Renal pelvis (tissue), 12 donors: ENCODE measurements around the gene RSPRY1. TPM values are rescaled to one million over a fixed set of nuclear protein-coding genes. Genes with fewer than 3 reads are reported as not detected.
A peak's percentile ranks its signal among the peaks of the same experiment; 100 is the strongest.

Experiments
- DNase-seq: peaks from one replicate; pipeline ENCODE4 v3.0.0-alpha.2; 2013
- long read RNA-seq, 16 experiments: transcript quantifications; one replicate each; lab custom pipeline, GENCODE V29; 2026
- polyA plus RNA-seq, 3 donors: library from polyadenylated mRNA; unstranded; fragments of 120-200 nt; gene quantifications; one replicate each; pipeline ENCODE4 v1.2.1, GENCODE V29; 2013; ENCODE audit not compliant: insufficient read length in 3 of 3

Gene RSPRY1
- 10 to 100 TPM; 44.2 to 50.3 (median 44.7) TPM for polyA plus RNA-seq
- long read RNA-seq, donor 1, transcript RSPRY1-201 (15 exons, 3,547 nt): major isoform, 6 of 7 reads
- long read RNA-seq, donor 1, partial matches to known transcripts: 0 of 7 reads
- long read RNA-seq, donor 1, other reads (novel, unspliced or antisense): 0 of 7 reads
- long read RNA-seq, donor 2, transcript RSPRY1-201 (15 exons, 3,547 nt): major isoform, 8 of 73 reads
- long read RNA-seq, donor 2, partial matches to known transcripts: 21 of 73 reads
- long read RNA-seq, donor 2, other reads (novel, unspliced or antisense): 44 of 73 reads
- long read RNA-seq, donor 3, partial matches to known transcripts: 8 of 11 reads
- long read RNA-seq, donor 3, other reads (novel, unspliced or antisense): 0 of 11 reads
- long read RNA-seq, donor 4, transcript RSPRY1-201 (15 exons, 3,547 nt): major isoform, 6 of 13 reads
- long read RNA-seq, donor 4, partial matches to known transcripts: 6 of 13 reads
- long read RNA-seq, donor 4, other reads (novel, unspliced or antisense): 0 of 13 reads
- long read RNA-seq, donor 5, partial matches to known transcripts: 5 of 9 reads
- long read RNA-seq, donor 5, other reads (novel, unspliced or antisense): 0 of 9 reads
- long read RNA-seq, donor 6, transcript RSPRY1-201 (15 exons, 3,547 nt): major isoform, 13 of 24 reads
- long read RNA-seq, donor 6, partial matches to known transcripts: 8 of 24 reads
- long read RNA-seq, donor 6, other reads (novel, unspliced or antisense): 0 of 24 reads
- long read RNA-seq, donor 7, transcript RSPRY1-201 (15 exons, 3,547 nt): major isoform, 12 of 13 reads
- long read RNA-seq, donor 7, partial matches to known transcripts: 0 of 13 reads
- long read RNA-seq, donor 7, other reads (novel, unspliced or antisense): 0 of 13 reads
- long read RNA-seq, donor 8, partial matches to known transcripts: 7 of 10 reads
- long read RNA-seq, donor 8, other reads (novel, unspliced or antisense): 0 of 10 reads
- long read RNA-seq, donor 9, partial matches to known transcripts: 9 of 14 reads
- long read RNA-seq, donor 9, other reads (novel, unspliced or antisense): 0 of 14 reads
- long read RNA-seq, donor 10, transcript RSPRY1-201 (15 exons, 3,547 nt): major isoform, 6 of 59 reads
- long read RNA-seq, donor 10, partial matches to known transcripts: 51 of 59 reads
- long read RNA-seq, donor 10, other reads (novel, unspliced or antisense): 0 of 59 reads
- long read RNA-seq, donor 11, partial matches to known transcripts: 0 of 3 reads
- long read RNA-seq, donor 11, other reads (novel, unspliced or antisense): 0 of 3 reads
- long read RNA-seq, donor 12, transcript RSPRY1-201 (15 exons, 3,547 nt): major isoform, 6 of 22 reads
- long read RNA-seq, donor 12, partial matches to known transcripts: 15 of 22 reads
- long read RNA-seq, donor 12, other reads (novel, unspliced or antisense): 0 of 22 reads
- long read RNA-seq, donor 13, partial matches to known transcripts: 0 of 4 reads
- long read RNA-seq, donor 13, other reads (novel, unspliced or antisense): 0 of 4 reads
- long read RNA-seq, donor 14: 0 reads
- long read RNA-seq, donor 15: 0 reads
- long read RNA-seq, donor 16, transcript RSPRY1-201 (15 exons, 3,547 nt): major isoform, 9 of 42 reads
- long read RNA-seq, donor 16, partial matches to known transcripts: 33 of 42 reads
- long read RNA-seq, donor 16, other reads (novel, unspliced or antisense): 0 of 42 reads

DNA sequence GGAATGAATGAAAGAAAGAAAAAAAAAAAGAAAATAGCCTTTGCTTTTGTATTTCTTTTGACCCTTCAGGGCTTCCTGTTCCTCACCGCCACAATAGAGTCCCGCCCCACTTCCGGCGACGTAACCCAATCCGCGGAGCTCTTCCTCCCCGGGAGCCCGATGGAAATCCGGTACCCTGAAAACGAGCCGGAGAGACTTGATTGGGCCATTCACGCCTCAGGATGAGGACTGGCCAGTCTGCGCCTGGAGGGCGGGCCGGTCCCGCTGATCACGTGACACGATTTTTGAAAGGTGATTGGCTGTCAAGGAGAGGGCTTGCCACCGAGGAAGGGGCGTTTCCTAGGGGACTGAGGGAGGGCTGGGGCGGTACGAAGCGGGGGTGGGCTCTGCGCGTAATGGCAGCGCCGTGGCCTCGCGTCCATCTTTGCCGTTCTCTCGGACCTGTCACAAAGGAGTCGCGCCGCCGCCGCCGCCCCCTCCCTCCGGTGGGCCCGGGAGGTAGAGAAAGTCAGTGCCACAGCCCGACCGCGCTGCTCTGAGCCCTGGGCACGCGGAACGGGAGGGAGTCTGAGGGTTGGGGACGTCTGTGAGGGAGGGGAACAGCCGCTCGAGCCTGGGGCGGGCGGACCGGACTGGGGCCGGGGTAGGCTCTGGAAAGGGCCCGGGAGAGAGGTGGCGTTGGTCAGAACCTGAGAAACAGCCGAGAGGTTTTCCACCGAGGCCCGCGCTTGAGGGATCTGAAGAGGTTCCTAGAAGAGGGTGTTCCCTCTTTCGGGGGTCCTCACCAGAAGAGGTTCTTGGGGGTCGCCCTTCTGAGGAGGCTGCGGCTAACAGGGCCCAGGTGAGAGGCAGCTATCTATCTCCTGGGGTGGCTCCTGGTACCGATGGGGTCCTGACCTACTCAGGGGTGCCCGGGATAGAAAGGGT, at the start of gene RSPRY1, which contains the start of gene PSME3IP1:
TSS of gene RSPRY1 (plus strand) at position 385 of the 927 bp plus-strand sequence. CDS start 18,330 bp downstream, outside the sequence.
TSS of gene PSME3IP1 (minus strand) at position 95 of the 927 bp plus-strand sequence. CDS start 12,185 bp downstream, outside the sequence.
- DNase-seq: peak; percentile 100

DNA sequence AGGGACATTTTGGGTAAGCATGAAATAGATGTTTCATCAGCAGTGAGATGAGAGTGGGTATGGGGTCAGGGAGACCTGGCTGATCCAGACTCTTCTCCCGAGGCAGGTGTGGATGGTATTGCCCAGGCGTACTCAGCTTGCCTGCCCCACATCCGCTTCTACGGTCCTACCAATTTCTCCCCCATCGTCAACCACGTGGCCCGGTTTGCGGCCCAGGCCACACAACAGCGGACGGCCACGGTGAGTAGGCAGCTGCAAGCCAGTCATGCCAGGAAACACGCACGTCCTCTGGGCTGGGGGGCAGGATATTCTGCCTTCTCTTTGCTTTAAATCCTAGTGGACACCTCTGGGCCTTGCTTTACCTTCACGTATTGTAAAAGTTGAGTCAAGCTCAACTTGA, 49.1 kb upstream of the RSPRY1 start:
- DNase-seq: no peak

DNA sequence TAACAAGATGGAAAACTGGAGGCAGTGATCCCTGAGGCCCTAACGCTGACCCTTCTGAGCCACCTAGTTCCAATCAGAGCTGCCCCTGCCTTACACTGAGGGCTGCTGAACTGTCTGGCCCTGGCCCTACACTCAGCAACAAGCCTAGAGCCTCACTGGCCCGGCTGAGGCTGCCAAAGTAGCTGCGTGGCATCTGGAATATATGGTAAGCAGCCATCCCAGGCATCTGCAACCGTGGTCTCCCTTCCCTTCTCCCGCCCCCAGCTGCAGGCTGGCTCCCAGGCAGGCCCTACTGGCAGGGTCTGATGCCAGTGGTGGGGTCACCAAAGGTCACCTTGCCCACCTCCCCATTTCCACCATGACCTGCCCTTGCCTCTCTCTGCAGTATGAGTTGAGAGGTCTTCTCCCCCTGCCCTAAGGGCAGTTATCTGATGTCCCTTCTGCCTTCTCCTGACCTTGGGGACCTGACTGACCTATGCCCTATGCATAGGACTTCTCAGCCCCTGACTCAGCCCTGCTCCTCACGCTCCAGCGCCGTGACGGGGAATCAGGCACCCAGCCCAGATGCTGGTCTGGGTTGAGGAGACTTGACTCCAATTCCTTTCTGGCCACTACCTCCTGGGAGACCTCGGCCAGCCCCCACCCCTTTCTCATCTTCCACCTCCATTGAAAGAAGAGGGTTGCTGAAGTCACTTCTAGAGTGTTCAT, 48.4 kb upstream of the RSPRY1 start:
- DNase-seq: no peak

DNA sequence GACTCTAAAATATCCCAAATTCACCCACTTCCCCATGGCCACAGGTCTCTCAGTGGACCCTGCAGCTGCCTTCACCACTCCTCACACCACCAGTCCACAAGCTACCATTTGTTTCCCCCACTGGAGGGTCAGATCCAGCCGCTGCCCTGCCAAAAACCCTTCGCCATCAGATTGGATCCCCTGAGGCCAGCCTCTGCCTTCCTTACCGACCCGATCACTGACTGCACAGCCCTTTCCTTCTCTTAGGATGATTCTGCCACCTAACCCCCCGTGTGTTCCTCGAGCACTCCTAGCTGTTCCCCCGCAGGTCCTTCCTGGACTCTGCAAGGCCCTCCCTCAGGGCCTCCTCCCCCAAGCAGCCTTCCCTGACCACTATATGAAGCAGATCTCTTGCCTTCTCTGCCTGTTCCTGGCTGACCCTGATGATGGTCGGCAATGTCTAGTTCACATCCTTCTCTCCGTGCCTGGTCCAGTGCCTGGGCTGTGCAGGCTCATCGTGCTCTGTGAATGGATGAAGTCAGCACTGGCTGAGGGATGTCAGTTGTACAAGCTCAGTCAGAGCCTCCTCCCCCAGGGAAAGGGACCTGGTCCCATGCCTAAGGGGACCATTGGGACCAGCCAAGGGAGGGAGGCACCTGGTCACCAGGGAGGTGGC, 47.7 kb upstream of the RSPRY1 start:
- DNase-seq: no peak

DNA sequence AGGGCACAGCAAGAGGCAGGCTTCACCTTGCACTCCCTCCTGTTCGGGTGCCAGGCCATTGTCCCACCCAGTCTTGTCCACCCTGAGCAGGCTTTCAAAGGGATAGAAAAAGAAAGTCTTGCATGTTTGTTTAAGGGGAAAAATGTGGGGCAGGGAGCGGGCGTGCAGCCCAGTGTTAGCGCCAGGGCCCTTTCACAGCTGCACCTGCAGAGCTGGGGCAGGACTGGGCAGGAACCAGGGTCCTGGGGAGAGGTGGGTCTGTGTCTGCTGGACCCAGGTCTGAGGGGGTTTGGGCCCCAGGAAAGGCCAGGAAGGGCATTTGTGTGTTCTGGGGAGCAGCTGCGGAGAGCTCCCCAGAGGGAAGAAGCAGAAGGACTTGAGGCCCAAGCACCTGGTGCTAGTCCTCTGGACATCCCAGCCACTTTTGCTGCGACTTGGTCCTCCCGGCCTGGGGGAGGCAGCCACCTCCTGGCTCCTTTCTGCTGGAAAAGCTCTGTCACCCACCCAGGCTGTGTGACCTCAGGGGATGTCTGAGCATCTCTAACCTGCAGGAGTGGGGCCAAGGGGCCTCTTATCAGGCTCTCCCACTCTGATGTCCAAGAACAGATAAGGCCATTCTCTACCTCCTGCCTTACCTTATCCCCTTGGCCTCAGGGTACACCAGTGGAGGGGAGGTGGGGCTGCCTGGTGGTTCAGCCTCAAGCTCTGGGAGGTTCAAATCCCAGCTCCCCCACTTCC, 45.0 kb upstream of the RSPRY1 start:
- DNase-seq: no peak

DNA sequence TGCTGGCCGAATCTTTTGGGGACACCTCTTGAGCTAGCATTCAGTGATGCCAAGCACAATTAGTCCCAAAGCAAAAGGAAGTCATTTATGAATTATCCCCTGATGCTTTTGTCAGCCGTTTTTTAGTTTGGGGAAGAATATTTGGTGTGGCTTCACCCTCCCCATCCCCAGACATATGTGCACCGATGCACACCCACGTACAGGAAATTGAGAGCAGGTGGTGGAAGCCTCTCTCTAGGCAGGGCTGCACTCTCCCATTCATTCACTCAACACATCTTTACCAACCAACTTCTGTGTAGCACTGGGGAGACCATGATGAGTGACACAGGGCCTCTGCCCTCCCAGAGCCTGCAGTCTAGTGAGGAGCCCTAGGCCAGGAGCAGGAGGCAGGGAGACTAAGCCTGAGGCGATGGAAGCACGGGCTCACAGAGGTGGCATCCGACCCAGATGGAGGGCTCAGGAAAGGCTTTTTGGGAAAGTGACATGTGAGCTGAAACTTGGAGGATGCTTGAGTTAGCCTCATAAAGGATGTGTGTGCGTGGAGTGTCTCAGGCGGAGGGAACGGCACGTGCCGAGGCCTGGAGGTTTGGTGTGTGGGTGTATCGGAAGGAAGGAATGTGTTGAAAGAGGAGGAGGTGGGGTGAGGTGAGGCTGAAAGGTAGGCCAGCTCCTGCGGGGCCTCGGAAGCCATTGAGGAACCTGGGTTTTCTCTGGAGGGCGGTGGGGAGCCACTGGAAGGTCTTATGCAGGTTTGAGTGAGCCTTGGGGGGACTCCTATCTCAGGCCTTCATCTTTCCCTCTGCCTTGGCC, 44.1 kb upstream of the RSPRY1 start:
- no peak for DNase-seq

DNA sequence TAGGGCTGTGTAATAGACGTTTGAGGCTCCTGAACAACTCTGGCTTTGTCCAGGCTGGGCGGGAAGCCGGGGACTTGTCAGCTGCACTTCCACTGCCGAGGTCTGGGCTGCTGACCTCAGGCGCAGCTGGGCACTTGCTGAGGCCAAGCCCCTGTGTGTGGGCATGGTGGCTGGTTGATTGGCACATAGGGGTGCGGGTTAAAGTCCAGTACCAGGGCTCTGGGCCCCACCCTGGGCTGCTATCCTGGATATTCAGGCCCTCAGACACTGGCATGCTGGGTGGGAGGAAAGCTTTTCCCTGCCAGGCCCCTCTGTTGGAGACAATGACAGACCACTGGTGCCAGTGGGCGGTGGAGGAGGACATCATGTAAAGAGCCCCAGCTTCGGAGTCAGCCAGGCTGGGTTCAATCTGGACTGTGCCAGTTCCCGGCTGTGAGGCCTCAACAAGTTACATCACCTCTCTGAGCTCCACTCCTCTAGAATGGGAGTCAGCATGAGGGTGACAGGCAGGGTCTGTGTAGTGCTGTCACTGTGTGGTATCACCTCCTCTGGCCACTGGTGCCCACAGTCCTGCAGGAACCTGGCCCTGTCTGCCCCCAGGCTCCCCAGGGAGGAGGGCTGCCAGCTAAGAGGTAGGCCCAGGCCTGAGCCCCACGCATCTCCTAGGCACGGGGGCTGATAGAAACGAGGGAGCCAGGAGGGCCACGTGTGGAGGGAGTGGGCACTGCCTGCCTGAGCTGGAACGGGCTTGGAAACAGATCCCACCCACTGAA, 42.8 kb upstream of the RSPRY1 start:
- DNase-seq: no peak

DNA sequence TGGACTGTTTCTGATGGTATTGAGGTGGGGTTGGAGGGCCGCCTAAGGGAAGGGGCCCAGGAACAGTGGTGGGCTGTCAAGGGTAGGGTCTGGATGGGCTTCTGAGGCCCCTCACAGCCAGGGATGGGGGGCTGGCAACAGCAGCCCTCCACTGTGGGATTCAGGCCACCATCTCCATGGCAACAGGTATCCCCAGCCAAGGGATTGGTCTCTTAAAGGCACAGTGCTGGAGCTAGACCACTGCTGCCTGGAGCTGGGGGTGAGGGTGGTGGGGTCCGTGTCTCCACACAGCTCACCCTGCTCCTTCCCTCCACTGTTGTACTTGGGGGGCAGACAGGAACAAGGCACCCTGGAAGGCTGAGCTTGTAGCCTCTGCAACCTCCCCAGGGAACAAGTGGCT, 42.1 kb upstream of the RSPRY1 start:
- no peak for DNase-seq

DNA sequence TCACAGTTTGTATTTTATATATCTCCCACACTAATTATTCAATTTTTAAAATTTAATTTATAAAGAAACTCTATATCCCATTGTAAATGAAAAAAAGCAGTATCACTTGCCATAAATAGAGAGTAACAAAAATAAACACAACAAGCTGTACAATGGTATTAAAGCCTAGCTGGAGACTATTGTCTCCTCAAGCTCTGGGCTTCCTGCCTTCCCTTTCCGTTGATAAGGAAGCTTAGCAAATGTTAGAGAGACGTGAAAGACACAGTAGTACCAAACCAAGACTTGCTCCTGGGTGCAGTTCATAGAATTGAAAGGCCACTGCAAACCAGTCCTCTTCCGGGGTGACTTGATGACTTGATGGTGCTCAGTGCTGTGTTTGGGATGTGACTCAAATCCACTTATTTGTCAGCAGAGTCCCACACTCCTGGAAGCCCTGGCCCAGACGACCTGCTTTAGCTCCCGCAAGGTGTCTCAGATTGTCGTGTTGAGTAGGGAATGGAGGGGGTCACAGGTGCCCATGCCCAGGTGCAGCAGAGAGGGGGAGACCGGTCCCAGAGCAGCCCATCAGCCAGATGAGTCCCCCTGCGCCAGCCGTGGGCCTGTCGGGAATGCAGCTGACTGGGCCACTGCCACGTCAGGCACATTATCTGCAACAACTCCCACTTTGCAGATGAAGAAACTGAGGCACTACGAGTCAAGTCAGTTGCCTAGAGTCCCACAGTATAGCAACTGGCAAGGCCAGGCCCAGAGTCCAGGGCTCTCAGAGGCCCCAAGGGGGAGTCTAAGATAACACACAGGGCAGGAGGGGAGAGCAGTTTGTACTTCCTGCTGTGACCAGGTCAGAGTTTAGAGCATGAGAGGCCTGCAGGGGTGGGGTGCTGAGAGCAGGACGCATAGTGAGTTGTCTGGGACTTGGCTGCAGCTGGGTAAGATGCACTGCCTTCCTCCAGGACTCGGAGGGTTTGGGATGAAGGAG, 40.8 kb upstream of the RSPRY1 start:
- DNase-seq: no peak

DNA sequence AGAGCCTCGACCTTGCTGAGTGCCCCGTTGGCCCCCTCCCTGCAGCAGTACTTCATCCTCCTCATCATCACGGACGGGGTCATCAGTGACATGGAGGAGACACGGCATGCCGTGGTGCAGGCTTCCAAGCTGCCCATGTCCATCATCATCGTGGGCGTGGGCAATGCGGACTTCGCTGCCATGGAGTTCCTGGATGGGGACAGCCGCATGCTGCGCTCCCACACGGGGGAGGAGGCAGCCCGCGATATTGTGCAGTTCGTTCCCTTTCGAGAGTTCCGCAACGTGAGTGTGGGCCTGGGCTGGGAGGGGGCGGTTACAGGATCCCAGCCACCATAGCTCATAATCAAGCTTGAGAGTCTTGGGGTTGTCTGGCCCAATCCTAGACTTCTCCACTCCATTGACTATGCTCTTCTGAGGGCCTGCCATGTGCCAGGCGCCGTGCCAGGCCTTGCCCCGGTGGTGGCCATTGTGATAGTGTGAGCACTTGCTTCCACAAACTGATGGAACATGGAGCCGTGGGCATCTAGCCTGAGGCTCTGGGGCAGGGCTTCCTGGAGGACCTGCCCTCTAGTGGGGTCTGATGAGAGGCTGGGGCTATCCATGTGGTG, 40.0 kb upstream of the RSPRY1 start:
- DNase-seq: no peak

DNA sequence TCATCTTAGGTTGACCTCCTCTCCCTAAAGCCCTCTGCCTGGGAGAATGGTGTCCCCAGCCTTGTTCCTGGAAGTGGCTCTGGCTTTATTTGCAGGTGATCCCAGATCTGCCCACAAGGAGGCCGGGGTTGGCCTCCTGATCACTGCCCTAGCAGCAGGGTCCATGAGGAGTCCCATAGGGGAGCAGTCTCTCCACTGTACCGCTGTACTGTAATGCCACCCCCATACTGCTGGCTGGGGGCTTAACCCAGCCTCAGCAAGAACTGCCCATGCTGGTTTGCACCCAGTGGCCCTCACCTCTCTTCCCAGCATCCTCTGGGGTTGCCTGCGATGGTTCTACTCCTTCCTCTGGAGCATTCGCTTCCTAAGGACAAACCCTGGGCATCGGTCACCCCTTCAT, 39.4 kb upstream of the RSPRY1 start:
- DNase-seq: no peak

DNA sequence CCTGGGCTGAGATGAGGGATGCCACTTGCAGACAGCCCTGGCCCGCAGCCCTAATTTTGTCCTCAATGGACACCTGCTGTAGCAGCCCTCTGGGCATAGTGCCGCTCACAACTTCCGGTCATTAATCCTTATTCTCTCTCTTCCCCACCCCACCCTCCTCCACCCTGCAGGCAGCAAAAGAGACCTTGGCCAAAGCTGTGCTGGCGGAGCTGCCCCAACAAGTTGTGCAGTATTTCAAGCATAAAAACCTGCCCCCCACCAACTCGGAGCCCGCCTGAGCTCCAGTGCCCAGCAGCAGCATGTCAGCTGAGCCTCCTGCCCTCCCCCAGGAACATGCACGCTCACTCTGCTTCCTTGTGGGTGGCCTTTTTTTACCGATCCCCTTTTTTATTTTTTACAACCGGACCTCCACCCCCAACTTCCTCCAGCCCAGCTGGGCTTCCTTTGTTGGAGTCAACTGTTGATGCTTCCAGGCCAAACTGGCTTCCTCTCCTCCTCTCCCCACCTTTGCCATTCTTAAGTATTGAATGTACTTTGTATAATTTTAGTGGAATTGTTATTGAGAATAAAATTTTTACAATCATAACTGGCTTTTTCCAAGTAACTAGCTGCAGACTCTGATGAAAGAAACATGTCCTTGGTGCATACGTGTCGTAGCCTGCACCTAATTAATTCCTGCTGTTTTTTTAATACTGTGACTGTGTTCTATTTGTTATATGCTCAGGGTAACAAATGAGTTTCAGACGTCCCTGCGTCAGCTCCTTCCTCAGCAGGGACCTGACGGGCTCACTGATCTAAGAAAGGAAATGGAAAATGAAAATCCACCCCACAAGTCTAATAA, 38.5 kb upstream of the RSPRY1 start:
- peak; percentile 45 for DNase-seq

DNA sequence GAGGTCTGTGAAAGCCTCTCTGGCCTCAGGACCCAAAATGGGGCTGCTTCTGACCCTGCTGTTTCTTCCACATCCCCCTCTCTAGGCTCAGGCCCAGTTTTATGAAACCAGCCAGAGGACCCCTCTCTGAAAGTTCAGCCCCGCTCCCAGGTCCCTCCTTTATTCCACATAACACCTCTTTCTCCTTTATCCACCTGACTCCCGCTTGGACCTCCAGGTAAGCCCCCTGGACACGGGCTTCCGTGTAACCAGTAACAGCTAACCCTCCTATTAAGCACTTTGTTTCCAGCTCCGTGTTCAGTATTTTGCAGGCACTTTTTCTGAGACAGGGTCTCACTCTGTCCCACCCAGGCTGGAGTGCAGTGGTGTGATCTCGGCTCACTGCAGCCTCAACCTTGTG, 37.6 kb upstream of the RSPRY1 start:
- DNase-seq: no peak
